ENCODE results near the gene IWS1. TPM values are rescaled to one million over a fixed set of nuclear protein-coding genes. Genes with fewer than 3 reads are reported as not detected.

The IWS1 gene
- total and polyA plus RNA-seq, 9 of the 15 experiments (the other 6 are each of a cell fraction or from before 2014, with no cell fraction given) = 20.8 to 67.2 (median 46.6) TPM

DNA sequence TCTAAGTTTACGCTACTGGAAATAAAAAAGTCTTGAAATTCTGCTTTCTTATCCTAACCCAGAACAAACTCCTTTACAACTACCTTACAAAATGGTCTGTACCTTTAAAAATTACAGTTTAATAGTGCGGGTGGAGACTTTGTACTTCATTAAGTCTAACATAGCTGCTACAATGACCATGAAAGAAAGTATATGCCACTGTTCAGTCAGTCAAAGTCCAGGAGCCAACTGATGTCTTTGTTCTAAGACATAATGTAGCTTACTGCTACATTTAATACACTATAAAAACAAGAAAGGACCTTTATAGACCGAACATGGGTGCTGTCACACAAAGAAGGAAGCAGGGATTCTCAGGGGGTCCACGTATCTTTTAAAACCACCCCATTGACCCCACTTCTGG is 36.0 kb downstream of the IWS1 start:
- intact Hi-C loops (cut with micrococcal nuclease) = no loop called here
- CTCF ChIA-PET (ENCODE audit: low intra/inter-chr PET ratio) = no interaction called here
- DNase-seq (ENCODE audit: extremely low read depth in 1 of 4, low spot score in 3 of 4) (no peak), FAIRE-seq (no peak), ATAC-seq (no peak)
- no peak overlapping the region for H3K4me3 ChIP-seq
- no peaks in the 10 kb centered on the region for H4K20me1 ChIP-seq (replicated peaks; ENCODE audit: control insufficient read depth, insufficient read depth, low read length)
- no peaks in the 10 kb centered on the region for H3K9me1 ChIP-seq (ENCODE audit: control insufficient read depth, insufficient read depth, low read length)
- TF ChIP-seq, protein P1, sequence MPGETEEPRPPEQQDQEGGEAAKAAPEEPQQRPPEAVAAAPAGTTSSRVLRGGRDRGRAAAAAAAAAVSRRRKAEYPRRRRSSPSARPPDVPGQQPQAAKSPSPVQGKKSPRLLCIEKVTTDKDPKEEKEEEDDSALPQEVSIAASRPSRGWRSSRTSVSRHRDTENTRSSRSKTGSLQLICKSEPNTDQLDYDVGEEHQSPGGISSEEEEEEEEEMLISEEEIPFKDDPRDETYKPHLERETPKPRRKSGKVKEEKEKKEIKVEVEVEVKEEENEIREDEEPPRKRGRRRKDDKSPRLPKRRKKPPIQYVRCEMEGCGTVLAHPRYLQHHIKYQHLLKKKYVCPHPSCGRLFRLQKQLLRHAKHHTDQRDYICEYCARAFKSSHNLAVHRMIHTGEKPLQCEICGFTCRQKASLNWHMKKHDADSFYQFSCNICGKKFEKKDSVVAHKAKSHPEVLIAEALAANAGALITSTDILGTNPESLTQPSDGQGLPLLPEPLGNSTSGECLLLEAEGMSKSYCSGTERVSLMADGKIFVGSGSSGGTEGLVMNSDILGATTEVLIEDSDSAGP (CRISPR knock-in tag; IDR thresholded peaks at IDR 0.05) = no peak
- no peak for TF ChIP-seq TCF3 (CRISPR knock-in tag; IDR thresholded peaks at IDR 0.05)
- TF ChIP-seq KDM1A (IDR thresholded peaks at IDR 0.05) = no peak
- no peak for TF ChIP-seq ZNF707 (CRISPR knock-in tag; conservative IDR thresholded peaks at IDR 0.05)
- TF ChIP-seq, protein P2, sequence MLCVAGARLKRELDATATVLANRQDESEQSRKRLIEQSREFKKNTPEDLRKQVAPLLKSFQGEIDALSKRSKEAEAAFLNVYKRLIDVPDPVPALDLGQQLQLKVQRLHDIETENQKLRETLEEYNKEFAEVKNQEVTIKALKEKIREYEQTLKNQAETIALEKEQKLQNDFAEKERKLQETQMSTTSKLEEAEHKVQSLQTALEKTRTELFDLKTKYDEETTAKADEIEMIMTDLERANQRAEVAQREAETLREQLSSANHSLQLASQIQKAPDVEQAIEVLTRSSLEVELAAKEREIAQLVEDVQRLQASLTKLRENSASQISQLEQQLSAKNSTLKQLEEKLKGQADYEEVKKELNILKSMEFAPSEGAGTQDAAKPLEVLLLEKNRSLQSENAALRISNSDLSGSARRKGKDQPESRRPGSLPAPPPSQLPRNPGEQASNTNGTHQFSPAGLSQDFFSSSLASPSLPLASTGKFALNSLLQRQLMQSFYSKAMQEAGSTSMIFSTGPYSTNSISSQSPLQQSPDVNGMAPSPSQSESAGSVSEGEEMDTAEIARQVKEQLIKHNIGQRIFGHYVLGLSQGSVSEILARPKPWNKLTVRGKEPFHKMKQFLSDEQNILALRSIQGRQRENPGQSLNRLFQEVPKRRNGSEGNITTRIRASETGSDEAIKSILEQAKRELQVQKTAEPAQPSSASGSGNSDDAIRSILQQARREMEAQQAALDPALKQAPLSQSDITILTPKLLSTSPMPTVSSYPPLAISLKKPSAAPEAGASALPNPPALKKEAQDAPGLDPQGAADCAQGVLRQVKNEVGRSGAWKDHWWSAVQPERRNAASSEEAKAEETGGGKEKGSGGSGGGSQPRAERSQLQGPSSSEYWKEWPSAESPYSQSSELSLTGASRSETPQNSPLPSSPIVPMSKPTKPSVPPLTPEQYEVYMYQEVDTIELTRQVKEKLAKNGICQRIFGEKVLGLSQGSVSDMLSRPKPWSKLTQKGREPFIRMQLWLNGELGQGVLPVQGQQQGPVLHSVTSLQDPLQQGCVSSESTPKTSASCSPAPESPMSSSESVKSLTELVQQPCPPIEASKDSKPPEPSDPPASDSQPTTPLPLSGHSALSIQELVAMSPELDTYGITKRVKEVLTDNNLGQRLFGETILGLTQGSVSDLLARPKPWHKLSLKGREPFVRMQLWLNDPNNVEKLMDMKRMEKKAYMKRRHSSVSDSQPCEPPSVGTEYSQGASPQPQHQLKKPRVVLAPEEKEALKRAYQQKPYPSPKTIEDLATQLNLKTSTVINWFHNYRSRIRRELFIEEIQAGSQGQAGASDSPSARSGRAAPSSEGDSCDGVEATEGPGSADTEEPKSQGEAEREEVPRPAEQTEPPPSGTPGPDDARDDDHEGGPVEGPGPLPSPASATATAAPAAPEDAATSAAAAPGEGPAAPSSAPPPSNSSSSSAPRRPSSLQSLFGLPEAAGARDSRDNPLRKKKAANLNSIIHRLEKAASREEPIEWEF (CRISPR knock-in tag; IDR thresholded peaks at IDR 0.05) = no peak
- TF ChIP-seq ZFPM2 (CRISPR knock-in tag; IDR thresholded peaks at IDR 0.05) = no peak
- TF ChIP-seq, protein P3, sequence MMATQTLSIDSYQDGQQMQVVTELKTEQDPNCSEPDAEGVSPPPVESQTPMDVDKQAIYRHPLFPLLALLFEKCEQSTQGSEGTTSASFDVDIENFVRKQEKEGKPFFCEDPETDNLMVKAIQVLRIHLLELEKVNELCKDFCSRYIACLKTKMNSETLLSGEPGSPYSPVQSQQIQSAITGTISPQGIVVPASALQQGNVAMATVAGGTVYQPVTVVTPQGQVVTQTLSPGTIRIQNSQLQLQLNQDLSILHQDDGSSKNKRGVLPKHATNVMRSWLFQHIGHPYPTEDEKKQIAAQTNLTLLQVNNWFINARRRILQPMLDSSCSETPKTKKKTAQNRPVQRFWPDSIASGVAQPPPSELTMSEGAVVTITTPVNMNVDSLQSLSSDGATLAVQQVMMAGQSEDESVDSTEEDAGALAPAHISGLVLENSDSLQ (IDR thresholded peaks at IDR 0.05) = no peak
- TF ChIP-seq, protein P4, sequence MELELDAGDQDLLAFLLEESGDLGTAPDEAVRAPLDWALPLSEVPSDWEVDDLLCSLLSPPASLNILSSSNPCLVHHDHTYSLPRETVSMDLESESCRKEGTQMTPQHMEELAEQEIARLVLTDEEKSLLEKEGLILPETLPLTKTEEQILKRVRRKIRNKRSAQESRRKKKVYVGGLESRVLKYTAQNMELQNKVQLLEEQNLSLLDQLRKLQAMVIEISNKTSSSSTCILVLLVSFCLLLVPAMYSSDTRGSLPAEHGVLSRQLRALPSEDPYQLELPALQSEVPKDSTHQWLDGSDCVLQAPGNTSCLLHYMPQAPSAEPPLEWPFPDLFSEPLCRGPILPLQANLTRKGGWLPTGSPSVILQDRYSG (tag; conservative IDR thresholded peaks at IDR 0.05; ENCODE audit: low read depth) = no peak
- TF ChIP-seq ESRRB (CRISPR knock-in tag; IDR thresholded peaks at IDR 0.05; ENCODE audit: borderline replicate concordance) = no peak
- no peak for TF ChIP-seq SAP30 (IDR thresholded peaks at IDR 0.05; ENCODE audit: borderline replicate concordance, insufficient read depth, low read depth, low read length, poor library complexity, severe bottlenecking)
- in situ Hi-C loops (cut with MboI) = no loop called here
- H3K79me2 ChIP-seq (ENCODE audit: control insufficient read depth, insufficient read depth, low read length) = no peaks in the 10 kb centered on the region
- no peak overlapping the region for H3K4me2 ChIP-seq (ENCODE audit: insufficient read depth, low read length)
- peaks cover 96% of the 10 kb centered on the region for H3K36me3 ChIP-seq (ENCODE audit: control insufficient read depth, insufficient read depth, low read length)
- H3K9ac ChIP-seq (ENCODE audit: insufficient read depth in 1 of 2, low read depth in 2 of 2, low read length in 2 of 2) = no peak overlapping the region
- H3K27me3 ChIP-seq (ENCODE audit: control insufficient read depth in 2 of 2, insufficient read depth in 2 of 2, low read length in 2 of 2) = no peaks in the 10 kb centered on the region
- POLR2A ChIA-PET = interaction anchor here (1.3 kb wide), 1 partner anchor 10 kb away, joined by 6 read pairs; no protein-coding TSS in a partner anchor
- H3K9me3 ChIP-seq (replicated peaks; ENCODE audit: control insufficient read depth, insufficient read depth, low read depth, low read length) = no peaks in the 10 kb centered on the region
- no TSS peak for BruUV-seq (replicated peaks)
- H3K27ac ChIP-seq (ENCODE audit: extremely low read depth, low read depth, low read length) = no peak overlapping the region
- H3K4me1 ChIP-seq (replicated peaks in 1 of 2; ENCODE audit: control insufficient read depth in 2 of 2, insufficient read depth in 2 of 2, low read length in 2 of 2) = no peaks in the 10 kb centered on the region
- WGBS (ENCODE audit: insufficient coverage, low coverage, missing lambda C conversion rate) = 95% methylated on average over 4 of the region's 4 CpGs
- no peak overlapping the region for H2AFZ ChIP-seq (ENCODE audit: low read depth, low read length)
